PFSK-1 (cell line): ENCODE measurements around the gene VPS25.

Experiments used
- POLR2AphosphoS5 ChIP-seq: IDR thresholded peaks from 2 replicates; pipeline ENCODE4 v1.6.1; 2012; ENCODE audit warnings: low read depth, mild to moderate bottlenecking, control low read depth, low read length, moderate library complexity
- TAF1 ChIP-seq: IDR thresholded peaks from 2 replicates; pipeline ENCODE4 v1.6.1; 2012; ENCODE audit warnings: low read length, control low read depth, borderline replicate concordance; ENCODE audit not compliant: insufficient read depth
- TF ChIP-seq, protein P1 (sequence below), 2 experiments: IDR thresholded peaks; 2 replicates each; pipeline versions ENCODE4 v1.6.1 to v1.8.0; 2011 to 2012; ENCODE audit warnings: low read depth in 2 of 2, low read length in 2 of 2, control low read depth in 1 of 2, inconsistent platforms in 1 of 2, mild to moderate bottlenecking in 1 of 2, moderate library complexity in 1 of 2; ENCODE audit not compliant: insufficient read depth in 1 of 2

DNA sequence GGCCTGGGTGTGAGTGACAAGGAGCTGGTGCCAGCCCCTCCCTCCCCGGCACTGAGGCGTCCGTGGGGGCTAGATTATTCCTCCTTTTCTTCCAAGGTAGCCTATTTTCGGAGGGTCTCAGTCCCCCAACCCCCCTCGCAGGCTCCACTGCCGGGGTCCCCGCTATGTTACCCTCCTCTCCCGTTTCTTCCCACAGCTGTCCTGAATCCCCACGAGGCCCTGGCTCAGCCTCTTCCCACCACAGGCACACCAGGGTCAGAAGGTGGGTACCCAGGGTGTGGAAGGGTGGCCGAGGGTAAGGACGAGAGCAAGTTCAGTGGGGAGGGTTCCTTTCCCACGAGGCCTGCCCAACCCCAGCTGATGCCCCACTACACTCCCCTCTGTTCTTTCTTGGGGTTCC is 11.6 kb upstream of the VPS25 start:
- TF ChIP-seq, protein P1, sequence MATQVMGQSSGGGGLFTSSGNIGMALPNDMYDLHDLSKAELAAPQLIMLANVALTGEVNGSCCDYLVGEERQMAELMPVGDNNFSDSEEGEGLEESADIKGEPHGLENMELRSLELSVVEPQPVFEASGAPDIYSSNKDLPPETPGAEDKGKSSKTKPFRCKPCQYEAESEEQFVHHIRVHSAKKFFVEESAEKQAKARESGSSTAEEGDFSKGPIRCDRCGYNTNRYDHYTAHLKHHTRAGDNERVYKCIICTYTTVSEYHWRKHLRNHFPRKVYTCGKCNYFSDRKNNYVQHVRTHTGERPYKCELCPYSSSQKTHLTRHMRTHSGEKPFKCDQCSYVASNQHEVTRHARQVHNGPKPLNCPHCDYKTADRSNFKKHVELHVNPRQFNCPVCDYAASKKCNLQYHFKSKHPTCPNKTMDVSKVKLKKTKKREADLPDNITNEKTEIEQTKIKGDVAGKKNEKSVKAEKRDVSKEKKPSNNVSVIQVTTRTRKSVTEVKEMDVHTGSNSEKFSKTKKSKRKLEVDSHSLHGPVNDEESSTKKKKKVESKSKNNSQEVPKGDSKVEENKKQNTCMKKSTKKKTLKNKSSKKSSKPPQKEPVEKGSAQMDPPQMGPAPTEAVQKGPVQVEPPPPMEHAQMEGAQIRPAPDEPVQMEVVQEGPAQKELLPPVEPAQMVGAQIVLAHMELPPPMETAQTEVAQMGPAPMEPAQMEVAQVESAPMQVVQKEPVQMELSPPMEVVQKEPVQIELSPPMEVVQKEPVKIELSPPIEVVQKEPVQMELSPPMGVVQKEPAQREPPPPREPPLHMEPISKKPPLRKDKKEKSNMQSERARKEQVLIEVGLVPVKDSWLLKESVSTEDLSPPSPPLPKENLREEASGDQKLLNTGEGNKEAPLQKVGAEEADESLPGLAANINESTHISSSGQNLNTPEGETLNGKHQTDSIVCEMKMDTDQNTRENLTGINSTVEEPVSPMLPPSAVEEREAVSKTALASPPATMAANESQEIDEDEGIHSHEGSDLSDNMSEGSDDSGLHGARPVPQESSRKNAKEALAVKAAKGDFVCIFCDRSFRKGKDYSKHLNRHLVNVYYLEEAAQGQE (IDR thresholded peaks at IDR 0.05; ENCODE audit: insufficient read depth in 1 of 2, low read depth in 2 of 2, low read length in 2 of 2) = no peak
- TF ChIP-seq TAF1 = no peak
- TF ChIP-seq POLR2AphosphoS5 = no peak
